ENCODE measurements around the gene WIPF1.

DNA sequence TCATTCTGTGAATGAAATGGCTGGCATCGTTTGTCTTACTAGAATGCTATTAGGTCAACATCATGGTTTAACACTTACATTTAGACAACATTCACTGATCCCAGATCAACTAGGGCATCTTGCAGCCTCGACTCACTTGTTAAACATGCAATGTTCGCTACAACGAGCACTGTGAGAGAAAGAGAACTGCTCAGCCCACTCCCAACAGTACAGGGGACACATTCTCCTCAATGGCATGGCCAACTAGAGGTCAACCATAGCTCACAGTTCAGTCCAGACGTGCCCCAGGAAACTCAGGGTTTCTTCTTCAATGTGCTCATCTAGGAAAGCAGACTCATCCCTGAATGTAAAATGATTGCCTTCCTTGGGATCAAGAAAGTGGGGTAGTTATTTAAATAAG is 5.9 kb downstream of the WIPF1 start:
- TF ChIP-seq, protein P1, sequence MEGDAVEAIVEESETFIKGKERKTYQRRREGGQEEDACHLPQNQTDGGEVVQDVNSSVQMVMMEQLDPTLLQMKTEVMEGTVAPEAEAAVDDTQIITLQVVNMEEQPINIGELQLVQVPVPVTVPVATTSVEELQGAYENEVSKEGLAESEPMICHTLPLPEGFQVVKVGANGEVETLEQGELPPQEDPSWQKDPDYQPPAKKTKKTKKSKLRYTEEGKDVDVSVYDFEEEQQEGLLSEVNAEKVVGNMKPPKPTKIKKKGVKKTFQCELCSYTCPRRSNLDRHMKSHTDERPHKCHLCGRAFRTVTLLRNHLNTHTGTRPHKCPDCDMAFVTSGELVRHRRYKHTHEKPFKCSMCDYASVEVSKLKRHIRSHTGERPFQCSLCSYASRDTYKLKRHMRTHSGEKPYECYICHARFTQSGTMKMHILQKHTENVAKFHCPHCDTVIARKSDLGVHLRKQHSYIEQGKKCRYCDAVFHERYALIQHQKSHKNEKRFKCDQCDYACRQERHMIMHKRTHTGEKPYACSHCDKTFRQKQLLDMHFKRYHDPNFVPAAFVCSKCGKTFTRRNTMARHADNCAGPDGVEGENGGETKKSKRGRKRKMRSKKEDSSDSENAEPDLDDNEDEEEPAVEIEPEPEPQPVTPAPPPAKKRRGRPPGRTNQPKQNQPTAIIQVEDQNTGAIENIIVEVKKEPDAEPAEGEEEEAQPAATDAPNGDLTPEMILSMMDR (conservative IDR thresholded peaks at IDR 0.05; ENCODE audit: low read length): no peak
- no peak for TF ChIP-seq EZH2phosphoT487 (IDR thresholded peaks at IDR 0.05; ENCODE audit: borderline replicate concordance)
